Thyroid gland (tissue), 4 donors: ENCODE results near the gene IL2RA.

ENCODE experiments used
- POLR2A ChIP-seq, 2 donors: fragments of 450-650 bp; IDR thresholded peaks; one replicate each; pipeline ENCODE4 v1.6.1; 2017; ENCODE audit warnings: antibody characterized with exemption in 2 of 2, mild to moderate bottlenecking in 2 of 2, moderate library complexity in 1 of 2
- TF ChIP-seq, protein P1 (sequence below), 6 experiments: fragments of 200-600 bp in 3 of 6; fragments of 450-650 bp in 3 of 6; sonication (generic) in 3 of 6; IDR thresholded peaks; one replicate each; pipeline ENCODE4 v1.5.1; 2016 to 2019; ENCODE audit warnings: antibody characterized with exemption in 6 of 6, mild to moderate bottlenecking in 2 of 6, inconsistent platforms in 1 of 6, moderate library complexity in 1 of 6

DNA sequence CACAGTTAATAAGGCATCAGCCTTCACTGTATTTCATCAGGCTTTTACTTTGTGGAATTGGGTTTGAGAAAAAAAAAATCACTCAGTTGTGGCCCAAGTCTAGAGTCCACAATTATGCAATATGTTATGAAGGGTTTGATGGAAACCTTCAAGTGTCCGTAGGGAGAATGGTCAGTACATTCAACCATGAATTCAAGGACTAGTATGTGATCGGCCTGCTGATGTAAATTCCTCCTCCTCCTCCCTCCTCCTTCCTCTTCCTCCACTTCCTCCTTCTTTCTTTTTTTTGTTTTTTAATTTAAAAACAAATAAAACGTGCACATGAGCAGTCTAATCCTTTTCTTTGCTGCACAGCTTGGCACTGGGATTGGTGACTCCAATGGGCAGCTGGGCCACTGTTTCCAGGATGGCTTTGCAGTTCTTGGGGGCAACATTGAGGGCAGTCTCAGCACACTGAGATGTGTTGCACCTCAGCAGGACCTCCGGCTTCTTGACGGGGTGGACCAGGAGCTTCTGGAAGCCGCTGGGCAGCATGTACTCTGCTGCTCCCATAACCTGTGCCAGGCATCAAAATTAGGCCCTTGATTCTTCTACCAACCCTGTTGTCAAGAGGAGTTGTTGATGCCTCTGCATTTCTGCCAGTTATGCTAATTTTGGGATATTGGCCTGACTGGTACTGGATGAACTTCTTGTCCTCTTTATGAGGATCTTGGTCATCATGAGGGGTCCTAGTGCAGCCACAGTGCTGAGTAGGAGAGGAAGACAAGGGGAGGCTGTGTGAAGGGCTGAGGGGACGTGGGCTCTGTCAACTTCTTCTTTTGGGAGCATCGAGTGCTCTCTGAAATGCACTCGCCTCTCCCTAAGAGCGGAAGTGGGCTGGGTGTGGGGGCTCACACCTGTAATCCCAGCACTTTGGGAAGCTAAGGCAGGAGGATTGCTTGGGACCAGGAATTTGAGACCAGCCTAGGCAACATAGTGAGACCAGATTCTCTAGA lies 9.3 kb upstream of the IL2RA start:
- TF ChIP-seq, protein P1, sequence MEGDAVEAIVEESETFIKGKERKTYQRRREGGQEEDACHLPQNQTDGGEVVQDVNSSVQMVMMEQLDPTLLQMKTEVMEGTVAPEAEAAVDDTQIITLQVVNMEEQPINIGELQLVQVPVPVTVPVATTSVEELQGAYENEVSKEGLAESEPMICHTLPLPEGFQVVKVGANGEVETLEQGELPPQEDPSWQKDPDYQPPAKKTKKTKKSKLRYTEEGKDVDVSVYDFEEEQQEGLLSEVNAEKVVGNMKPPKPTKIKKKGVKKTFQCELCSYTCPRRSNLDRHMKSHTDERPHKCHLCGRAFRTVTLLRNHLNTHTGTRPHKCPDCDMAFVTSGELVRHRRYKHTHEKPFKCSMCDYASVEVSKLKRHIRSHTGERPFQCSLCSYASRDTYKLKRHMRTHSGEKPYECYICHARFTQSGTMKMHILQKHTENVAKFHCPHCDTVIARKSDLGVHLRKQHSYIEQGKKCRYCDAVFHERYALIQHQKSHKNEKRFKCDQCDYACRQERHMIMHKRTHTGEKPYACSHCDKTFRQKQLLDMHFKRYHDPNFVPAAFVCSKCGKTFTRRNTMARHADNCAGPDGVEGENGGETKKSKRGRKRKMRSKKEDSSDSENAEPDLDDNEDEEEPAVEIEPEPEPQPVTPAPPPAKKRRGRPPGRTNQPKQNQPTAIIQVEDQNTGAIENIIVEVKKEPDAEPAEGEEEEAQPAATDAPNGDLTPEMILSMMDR (IDR thresholded peaks at IDR 0.05): no peak
- no peak for TF ChIP-seq POLR2A (IDR thresholded peaks at IDR 0.05)
